Astrocyte (in vitro differentiated cells and primary cell): ENCODE measurements around the gene ARID4B.

Source experiments
- EZH2 ChIP-seq: IDR thresholded peaks from 2 replicates; pipeline ENCODE4 v1.6.1; 2012; ENCODE audit warnings: mild to moderate bottlenecking, low read length, inconsistent platforms; ENCODE audit not compliant: insufficient read depth
- TF ChIP-seq, protein P1 (sequence below): IDR thresholded peaks from 2 replicates; pipeline ENCODE4 v1.5.1; 2011; ENCODE audit warnings: low read depth, mild to moderate bottlenecking, inconsistent platforms, low read length, moderate library complexity; ENCODE audit not compliant: insufficient read depth

DNA sequence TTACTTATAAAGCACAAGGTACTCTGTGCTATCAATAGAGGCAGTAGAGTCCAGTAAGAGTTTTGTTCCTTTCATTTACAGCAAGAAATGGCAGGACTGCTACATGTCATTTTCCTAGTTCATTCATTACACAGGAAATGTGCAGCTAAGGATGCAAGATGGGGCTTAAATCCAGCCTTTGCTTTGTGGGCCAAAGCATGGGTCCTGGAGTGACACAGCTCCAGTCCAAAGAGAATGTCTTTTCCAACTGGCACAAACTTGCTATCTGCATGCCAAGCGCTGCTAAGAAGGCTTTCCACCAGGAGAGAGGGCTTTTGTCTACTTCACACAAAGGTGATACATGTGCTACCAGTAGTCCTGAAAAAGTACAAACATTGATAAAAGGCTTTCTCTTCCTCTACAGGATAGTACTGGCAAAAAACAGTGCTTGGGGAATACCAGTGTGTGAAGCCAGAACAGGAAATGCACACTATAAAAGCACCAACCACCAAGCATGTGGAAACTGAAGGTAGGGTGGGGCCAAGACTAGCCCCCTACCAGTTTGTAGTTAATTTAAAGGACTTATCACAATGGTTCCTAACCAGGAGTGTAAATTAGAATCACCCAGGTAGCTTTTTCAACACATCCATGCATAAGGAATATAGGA, 68.7 kb downstream of the ARID4B start:
- TF ChIP-seq, protein P1, sequence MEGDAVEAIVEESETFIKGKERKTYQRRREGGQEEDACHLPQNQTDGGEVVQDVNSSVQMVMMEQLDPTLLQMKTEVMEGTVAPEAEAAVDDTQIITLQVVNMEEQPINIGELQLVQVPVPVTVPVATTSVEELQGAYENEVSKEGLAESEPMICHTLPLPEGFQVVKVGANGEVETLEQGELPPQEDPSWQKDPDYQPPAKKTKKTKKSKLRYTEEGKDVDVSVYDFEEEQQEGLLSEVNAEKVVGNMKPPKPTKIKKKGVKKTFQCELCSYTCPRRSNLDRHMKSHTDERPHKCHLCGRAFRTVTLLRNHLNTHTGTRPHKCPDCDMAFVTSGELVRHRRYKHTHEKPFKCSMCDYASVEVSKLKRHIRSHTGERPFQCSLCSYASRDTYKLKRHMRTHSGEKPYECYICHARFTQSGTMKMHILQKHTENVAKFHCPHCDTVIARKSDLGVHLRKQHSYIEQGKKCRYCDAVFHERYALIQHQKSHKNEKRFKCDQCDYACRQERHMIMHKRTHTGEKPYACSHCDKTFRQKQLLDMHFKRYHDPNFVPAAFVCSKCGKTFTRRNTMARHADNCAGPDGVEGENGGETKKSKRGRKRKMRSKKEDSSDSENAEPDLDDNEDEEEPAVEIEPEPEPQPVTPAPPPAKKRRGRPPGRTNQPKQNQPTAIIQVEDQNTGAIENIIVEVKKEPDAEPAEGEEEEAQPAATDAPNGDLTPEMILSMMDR, result no peak
- TF ChIP-seq EZH2, result no peak
